NCI-H345 (cell line): ENCODE data around the gene SMAD3.
A peak's percentile ranks its signal among the peaks of the same experiment; 100 is the strongest.

Experiments used
- DNase-seq: peaks from one replicate; lab custom pipeline; 2025; lab: John Stamatoyannopoulos, UW

The SMAD3 gene

DNA sequence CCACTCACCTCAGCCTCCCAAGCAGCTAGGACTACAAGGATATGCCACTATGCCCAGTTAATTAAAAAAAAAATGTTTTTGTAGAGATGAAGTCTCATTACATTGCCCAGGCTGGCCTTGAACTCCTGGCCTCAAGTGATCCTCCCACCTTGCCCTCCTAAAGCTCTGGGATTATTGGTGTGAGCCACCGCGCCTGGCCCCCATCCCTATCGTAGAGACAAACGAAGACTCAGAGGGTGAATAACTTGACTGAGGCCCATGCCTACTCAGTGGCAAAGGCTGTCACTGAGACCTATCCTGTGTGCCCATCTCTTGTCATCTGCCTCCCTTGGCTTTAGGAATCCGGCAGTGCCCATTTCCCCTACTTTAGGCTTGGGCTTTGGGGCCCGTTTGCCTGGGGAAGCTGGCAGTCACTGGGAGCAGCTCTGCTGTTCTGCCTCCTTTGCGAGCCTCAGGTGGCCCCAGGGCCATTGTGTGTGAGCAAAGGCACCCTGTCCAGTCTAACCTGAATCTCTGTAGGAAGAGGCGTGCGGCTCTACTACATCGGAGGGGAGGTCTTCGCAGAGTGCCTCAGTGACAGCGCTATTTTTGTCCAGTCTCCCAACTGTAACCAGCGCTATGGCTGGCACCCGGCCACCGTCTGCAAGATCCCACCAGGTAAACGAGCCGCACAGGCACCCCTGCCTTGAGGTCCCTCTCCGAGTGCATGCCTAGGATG is 119.0 kb downstream of the SMAD3 start:
- no peak for DNase-seq

DNA sequence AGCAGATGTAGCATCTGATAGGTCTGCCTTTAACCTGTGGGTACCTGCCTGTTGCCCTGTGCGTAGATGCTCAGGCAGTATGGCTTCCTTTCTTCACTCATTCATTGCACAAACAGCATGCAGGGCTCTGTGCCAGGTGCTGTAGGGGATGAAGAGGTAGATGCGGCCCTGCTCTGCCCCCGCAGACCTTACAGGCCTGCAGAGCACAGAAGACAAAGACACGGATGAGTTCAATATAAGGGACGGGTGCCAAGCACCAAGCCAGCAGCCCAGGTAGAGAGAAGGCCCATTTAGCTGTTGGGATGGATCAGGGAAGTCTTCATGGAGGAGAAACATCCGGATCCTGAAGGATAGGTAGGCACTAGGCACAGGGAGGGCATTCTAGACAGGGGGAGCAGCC is 119.6 kb downstream of the SMAD3 start:
- DNase-seq: peak; percentile 12

GRCh38 chr15:67185621-67186225 is 120.3 kb downstream of the SMAD3 start:
- no peak for DNase-seq

- no peak for DNase-seq
Observed at GRCh38 chr15:67186226-67186649, 120.8 kb downstream of the SMAD3 start.

DNA sequence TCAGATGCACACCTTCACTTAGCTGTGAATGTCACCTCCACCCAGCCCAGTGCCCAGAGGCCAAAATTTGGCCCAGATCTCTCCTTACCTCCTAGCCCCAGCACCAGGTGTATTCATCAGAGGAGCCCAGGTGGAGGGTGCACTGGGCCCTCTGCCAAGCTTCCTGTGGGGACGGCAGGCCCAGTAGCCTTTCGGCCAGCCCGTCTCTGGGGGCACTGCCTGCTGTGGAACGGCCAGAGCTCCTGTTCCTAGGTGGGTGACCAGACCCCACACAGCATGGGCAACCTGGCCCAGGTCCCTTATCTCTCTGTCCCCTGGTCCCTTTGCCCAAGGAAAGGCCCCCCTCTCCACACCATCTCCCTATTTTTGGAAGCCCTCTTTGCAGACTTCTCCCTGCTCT is 121.3 kb downstream of the SMAD3 start:
- DNase-seq: no peak

GRCh38 chr15:67187351-67187854 is 122.0 kb downstream of the SMAD3 start:
- DNase-seq: no peak

DNA sequence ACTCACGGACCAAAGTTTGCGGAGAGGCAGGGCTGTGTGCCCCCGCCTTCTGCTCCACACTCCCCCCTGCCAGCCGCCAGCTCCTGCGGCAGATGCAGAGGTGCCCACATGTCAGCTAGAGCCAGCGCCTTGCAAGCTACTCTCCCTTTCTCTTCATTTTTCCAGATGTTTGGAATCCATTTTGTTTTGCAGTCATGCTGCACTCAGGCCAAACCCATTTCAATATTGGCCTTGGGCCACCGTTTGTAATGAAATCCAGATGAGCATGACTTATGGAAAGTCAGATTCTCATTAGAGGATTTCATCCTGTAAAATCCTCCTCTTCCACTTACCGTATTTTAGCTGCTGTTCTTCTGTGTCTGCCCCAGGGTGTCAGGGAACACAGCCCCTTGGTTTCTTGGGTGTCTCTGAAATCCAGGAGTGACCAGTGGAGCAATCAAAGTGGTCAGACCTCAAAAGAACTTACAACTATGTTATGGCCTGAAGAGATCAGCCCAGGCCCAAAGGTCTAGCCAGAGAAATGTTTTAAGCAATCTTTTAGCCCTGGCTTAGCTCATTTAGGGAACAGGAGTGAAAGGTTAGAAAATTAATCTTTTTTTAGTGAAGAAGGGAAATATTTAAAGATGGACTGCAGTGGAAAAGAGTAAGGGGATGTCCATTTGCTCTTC is 123.3 kb downstream of the SMAD3 start:
- DNase-seq: no peak

GRCh38 chr15:67189326-67190051 is 124.1 kb downstream of the SMAD3 start:
- no peak for DNase-seq

- DNase-seq: no peak
Observed at GRCh38 chr15:67190326-67190725, 124.9 kb downstream of the SMAD3 start.

GRCh38 chr15:67190813-67191212 is 125.4 kb downstream of the SMAD3 start:
- no peak for DNase-seq

DNA sequence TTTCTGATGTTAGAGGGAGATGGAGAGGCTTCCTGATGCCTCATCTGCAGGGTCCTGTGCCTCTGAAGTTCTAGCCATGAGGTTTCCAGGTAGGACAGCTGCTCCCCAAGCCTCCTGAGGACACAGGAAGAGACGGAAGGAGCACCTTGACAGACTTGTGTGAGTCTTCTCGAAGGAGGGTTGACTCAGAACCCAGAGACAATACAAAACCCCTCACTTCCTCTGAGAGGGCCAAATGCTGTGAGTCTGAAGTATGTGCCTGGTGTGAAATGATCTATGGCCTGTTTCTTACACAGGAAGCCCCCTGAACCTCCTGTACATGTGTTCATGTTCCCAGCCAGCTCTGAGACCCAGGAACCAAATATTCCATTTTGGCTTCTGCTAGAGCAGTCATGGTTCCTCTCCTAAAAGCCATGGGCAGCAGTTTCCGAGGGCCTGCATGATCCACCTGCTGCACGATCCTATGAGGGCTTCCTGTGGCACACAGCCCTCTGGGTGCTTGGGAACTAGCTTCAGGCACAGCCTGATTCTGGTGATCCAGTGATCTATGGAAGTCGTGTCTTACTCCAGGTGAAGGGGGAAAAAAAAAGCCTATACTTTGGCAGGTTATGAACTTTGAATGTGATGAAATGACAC is 126.9 kb downstream of the SMAD3 start:
- no peak for DNase-seq

DNA sequence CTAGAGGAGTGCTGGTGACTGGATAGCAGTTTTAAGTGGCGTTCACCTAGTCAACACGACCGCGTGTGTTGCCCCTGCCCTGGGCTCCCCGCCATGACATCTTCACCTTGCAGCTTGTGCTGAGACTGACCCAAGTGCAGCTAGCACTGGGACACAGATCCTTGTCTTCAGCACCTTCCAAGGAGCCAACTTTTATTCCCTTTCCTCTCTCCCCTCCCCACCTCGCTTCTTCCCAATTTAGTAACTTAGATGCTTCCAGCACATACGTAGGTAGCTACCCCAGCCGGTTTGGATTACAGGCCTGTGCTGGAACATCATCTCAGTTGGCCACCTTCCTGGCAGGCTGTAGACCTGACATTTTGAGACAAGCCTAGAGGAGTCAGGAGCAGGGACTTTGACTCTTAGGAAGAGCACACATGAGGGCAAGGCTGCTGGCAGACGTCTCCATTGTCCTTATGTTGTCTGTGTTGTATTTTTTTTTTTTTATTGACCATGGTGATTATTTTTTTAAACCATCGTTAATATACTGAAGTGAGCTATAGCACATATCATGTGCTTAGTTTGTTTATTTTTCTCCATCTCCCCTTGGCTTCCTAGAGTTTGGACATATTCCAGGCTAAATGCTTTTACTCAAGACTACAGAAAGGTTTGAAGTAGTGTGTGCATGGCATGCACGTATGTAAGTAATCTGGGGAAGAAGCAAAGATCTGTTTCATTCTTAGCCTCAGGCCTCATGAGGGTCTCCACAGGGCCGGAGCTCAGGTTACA is 128.0 kb downstream of the SMAD3 start:
- no peak for DNase-seq

DNA sequence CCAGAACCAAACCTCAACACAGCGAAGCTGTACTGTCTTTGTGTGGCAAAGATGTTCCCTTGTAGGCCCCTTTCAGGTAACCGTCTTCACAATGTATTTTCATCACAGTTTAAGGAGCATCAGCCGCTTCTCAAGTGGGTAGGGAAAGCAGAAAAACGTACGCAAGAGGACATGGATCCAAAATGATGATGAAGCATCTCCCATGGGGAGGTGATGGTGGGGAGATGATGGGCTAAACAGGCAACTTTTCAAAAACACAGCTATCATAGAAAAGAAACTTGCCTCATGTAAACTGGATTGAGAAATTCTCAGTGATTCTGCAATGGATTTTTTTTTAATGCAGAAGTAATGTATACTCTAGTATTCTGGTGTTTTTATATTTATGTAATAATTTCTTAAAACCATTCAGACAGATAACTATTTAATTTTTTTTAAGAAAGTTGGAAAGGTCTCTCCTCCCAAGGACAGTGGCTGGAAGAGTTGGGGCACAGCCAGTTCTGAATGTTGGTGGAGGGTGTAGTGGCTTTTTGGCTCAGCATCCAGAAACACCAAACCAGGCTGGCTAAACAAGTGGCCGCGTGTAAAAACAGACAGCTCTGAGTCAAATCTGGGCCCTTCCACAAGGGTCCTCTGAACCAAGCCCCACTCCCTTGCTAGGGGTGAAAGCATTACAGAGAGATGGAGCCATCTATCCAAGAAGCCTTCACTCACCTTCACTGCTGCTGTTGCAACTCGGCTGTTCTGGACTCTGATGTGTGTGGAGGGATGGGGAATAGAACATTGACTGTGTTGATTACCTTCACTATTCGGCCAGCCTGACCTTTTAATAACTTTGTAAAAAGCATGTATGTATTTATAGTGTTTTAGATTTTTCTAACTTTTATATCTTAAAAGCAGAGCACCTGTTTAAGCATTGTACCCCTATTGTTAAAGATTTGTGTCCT is 129.0 kb downstream of the SMAD3 start:
- DNase-seq: no peak

- no peak for DNase-seq
Observed at GRCh38 chr15:67195305-67195704, 129.9 kb downstream of the SMAD3 start.

DNA sequence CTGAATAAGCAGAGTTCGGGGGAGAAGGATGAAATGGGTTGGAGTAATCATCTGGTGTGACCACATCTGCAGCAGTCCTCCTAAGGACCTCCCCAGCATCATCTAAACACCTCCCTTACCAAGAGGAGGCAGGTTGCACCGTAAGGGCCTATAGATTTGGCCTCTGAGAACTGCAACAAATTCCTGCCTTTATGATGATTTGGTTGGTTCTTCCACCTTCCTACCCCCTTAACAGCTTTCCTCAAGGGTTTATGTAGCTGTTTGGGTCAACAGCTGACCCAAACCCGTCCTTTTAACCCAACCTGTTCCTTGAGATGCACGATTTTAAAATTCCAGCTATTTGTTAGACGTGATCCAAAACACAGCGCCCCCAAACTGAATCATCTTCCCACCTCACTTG is 130.8 kb downstream of the SMAD3 start:
- no peak for DNase-seq

GRCh38 chr15:67196672-67197363 is 131.4 kb downstream of the SMAD3 start:
- no peak for DNase-seq

DNA sequence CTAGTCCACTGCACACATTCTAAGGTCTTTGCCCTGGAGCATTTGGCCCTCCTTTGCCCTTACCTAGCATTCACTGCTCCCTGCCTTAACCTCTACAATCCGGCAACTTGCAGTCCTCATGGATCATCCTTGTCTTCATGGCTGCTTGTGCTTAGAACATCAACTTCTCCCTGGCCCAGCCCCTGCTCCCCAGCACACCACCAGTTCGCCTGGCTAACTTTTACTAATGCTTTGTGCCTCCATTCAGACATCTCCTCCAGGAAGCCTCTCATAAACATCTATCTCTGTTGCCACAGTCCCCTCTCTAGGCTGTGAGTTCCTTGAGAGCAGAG is 131.9 kb downstream of the SMAD3 start:
- no peak for DNase-seq

GRCh38 chr15:67198157-67198754 is 132.9 kb downstream of the SMAD3 start:
- no peak for DNase-seq

GRCh38 chr15:67199391-67199790 is 134.0 kb downstream of the SMAD3 start:
- no peak for DNase-seq
